ENCODE measurements around the gene SCGN. TPM values are rescaled to one million over a fixed set of nuclear protein-coding genes. Genes with fewer than 3 reads are reported as not detected.

SCGN gene
- polyA plus RNA-seq, 1 experiment: not detected

DNA sequence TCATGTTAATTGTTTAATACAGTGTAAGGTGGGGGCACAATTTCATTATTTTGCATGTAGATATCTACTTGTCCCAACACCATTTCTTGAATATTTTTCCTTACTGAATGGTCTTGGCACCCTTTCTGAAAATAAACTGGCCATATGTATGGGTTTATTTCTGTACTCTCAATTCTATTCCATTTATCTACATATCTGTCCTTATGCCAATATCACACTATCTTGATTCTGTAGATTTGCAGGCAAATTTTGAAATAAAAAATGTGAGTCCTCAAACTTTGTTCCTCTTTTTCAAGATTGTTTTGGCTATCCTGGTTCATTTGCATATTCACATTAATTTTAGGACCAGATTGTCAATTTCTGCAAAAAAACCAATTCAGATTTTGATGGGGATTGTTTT lies 34.8 kb downstream of the SCGN start:
- ChIA-PET CTCF (no interaction called here), POLR2A (no interaction called here)

GRCh38 chr6:25689966-25690365 lies 38.0 kb downstream of the SCGN start:
- Histone ChIP-seq H3K9me3 (ENCODE audit: control insufficient read depth, insufficient read depth, low read length) (no peaks in the 10 kb centered on the region), H3K27me3 (ENCODE audit: control insufficient read depth, insufficient read depth, low read length) (no peaks in the 10 kb centered on the region), H3K4me3 (ENCODE audit: low read depth, low read length) (no peak overlapping the region), H3K27ac (ENCODE audit: low read depth, low read length) (no peak overlapping the region)
- no peak for DNase-seq (ENCODE audit: low read depth, low spot score)
- TF ChIP-seq, protein P1, sequence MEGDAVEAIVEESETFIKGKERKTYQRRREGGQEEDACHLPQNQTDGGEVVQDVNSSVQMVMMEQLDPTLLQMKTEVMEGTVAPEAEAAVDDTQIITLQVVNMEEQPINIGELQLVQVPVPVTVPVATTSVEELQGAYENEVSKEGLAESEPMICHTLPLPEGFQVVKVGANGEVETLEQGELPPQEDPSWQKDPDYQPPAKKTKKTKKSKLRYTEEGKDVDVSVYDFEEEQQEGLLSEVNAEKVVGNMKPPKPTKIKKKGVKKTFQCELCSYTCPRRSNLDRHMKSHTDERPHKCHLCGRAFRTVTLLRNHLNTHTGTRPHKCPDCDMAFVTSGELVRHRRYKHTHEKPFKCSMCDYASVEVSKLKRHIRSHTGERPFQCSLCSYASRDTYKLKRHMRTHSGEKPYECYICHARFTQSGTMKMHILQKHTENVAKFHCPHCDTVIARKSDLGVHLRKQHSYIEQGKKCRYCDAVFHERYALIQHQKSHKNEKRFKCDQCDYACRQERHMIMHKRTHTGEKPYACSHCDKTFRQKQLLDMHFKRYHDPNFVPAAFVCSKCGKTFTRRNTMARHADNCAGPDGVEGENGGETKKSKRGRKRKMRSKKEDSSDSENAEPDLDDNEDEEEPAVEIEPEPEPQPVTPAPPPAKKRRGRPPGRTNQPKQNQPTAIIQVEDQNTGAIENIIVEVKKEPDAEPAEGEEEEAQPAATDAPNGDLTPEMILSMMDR (IDR thresholded peaks at IDR 0.05; ENCODE audit: low read depth, low read length): no peak
- ChIA-PET CTCF (no interaction called here), POLR2A (no interaction called here)

More for the DNA sequence above, 34.8 kb downstream of the SCGN start:
- Histone ChIP-seq H3K4me3 (ENCODE audit: low read depth, low read length) (no peak overlapping the region), H3K27ac (ENCODE audit: low read depth, low read length) (no peak overlapping the region), H3K27me3 (ENCODE audit: control insufficient read depth, insufficient read depth, low read length) (no peaks in the 10 kb centered on the region), H3K9me3 (ENCODE audit: control insufficient read depth, insufficient read depth, low read length) (no peaks in the 10 kb centered on the region)
- TF ChIP-seq, protein P1 (IDR thresholded peaks at IDR 0.05; ENCODE audit: low read depth, low read length): no peak
- DNase-seq (ENCODE audit: low read depth, low spot score): no peak

GRCh38 chr6:25691894-25692293 lies 39.9 kb downstream of the SCGN start:
- DNase-seq (ENCODE audit: low read depth, low spot score): no peak
- no peak overlapping the region for H3K27ac ChIP-seq (ENCODE audit: low read depth, low read length)
- ChIA-PET CTCF (no interaction called here), POLR2A (no interaction called here)
- H3K4me3 ChIP-seq (ENCODE audit: low read depth, low read length): no peak overlapping the region
- H3K9me3 ChIP-seq (ENCODE audit: control insufficient read depth, insufficient read depth, low read length): no peaks in the 10 kb centered on the region
- no peaks in the 10 kb centered on the region for H3K27me3 ChIP-seq (ENCODE audit: control insufficient read depth, insufficient read depth, low read length)
- TF ChIP-seq, protein P1 (IDR thresholded peaks at IDR 0.05; ENCODE audit: low read depth, low read length): no peak

GRCh38 chr6:25692472-25692871 lies 40.5 kb downstream of the SCGN start:
- ChIA-PET POLR2A (no interaction called here), CTCF (interaction anchor here (0.7 kb wide), 1 partner anchor 26 kb away, joined by 3 read pairs; no protein-coding TSS in a partner anchor)
- no peaks in the 10 kb centered on the region for H3K27me3 ChIP-seq (ENCODE audit: control insufficient read depth, insufficient read depth, low read length)
- H3K9me3 ChIP-seq (ENCODE audit: control insufficient read depth, insufficient read depth, low read length): no peaks in the 10 kb centered on the region
- H3K4me3 ChIP-seq (ENCODE audit: low read depth, low read length): no peak overlapping the region
- no peak for DNase-seq (ENCODE audit: low read depth, low spot score)
- TF ChIP-seq, protein P1 (IDR thresholded peaks at IDR 0.05; ENCODE audit: low read depth, low read length): no peak
- no peak overlapping the region for H3K27ac ChIP-seq (ENCODE audit: low read depth, low read length)

DNA sequence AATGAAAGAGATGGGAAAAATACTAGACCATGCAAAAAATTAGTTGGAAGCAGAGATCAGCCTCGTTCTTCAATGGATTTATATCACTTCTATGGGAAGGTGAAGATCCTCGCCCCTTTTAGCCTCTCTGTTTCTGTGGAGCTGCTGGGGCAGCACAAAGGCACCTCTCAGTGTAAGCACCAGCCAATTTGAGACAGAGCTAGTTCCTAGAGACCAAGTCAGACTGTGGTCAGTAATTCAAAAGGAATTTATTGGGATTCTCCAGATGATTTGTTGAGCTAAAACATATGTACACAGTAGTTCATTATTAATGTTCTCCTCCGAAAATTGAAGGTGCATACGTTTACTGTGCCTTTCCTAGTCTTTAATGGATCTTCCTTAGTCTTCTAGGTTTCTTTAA lies 42.4 kb downstream of the SCGN start:
- no peak overlapping the region for H3K27ac ChIP-seq (ENCODE audit: low read depth, low read length)
- TF ChIP-seq, protein P1 (IDR thresholded peaks at IDR 0.05; ENCODE audit: low read depth, low read length): no peak
- H3K9me3 ChIP-seq (ENCODE audit: control insufficient read depth, insufficient read depth, low read length): no peaks in the 10 kb centered on the region
- no peaks in the 10 kb centered on the region for H3K27me3 ChIP-seq (ENCODE audit: control insufficient read depth, insufficient read depth, low read length)
- CTCF ChIA-PET: interaction anchor here (1.5 kb wide), 1 partner anchor 24 kb away, joined by 4 read pairs; no protein-coding TSS in a partner anchor
- no peak overlapping the region for H3K4me3 ChIP-seq (ENCODE audit: low read depth, low read length)
- POLR2A ChIA-PET: no interaction called here
- DNase-seq (ENCODE audit: low read depth, low spot score): no peak

Data from AG04450 (cell line).